Measurements from ENCODE around the gene PHF23. TPM values are rescaled to one million over a fixed set of nuclear protein-coding genes. Genes with fewer than 3 reads are reported as not detected.
A peak's percentile ranks its signal among the peaks of the same experiment; 100 is the strongest.

The PHF23 gene
- total RNA-seq (2014; rRNA removed; shearing (Covaris generic)) = 32.5 and 38.8 TPM in 2 replicates
- polyA plus RNA-seq (2014; cell fraction: nucleus; rRNA removed) = 20.7 and 21.2 TPM in 2 replicates

- DNase-seq (ENCODE audit: extremely low read depth, low read depth) = peak; percentile 99
Measured at GRCh38 chr17:7239091-7240027, at the start of gene PHF23. Gene PHF23 (minus strand): TSS chr17:7239457. CDS start chr17:7239279, 178 bp downstream.

- no peak for DNase-seq (ENCODE audit: extremely low read depth, low read depth)
Measured at GRCh38 chr17:7285679-7286078, 46.4 kb upstream of the PHF23 start.

- DNase-seq (ENCODE audit: extremely low read depth, low read depth) = no peak
Measured at GRCh38 chr17:7284911-7285310, 45.7 kb upstream of the PHF23 start.

- DNase-seq (ENCODE audit: extremely low read depth, low read depth) = no peak
Measured at GRCh38 chr17:7283471-7284216, 44.4 kb upstream of the PHF23 start.

GRCh38 chr17:7282752-7283321 lies 43.6 kb upstream of the PHF23 start:
- DNase-seq (ENCODE audit: extremely low read depth, low read depth) = no peak

- DNase-seq (ENCODE audit: extremely low read depth, low read depth) = no peak
Measured at GRCh38 chr17:7281953-7282751, 42.9 kb upstream of the PHF23 start.

GRCh38 chr17:7281074-7281952 lies 42.1 kb upstream of the PHF23 start, which contains the start of gene SLC2A4:
Gene SLC2A4 (plus strand): TSS chr17:7281718. CDS start chr17:7281935, 217 bp downstream.
- peak; percentile 96 for DNase-seq (ENCODE audit: extremely low read depth, low read depth)

GRCh38 chr17:7280519-7281073 lies 41.3 kb upstream of the PHF23 start:
- DNase-seq (ENCODE audit: extremely low read depth, low read depth) = peak; percentile 81

- no peak for DNase-seq (ENCODE audit: extremely low read depth, low read depth)
Measured at GRCh38 chr17:7279448-7279847, 40.2 kb upstream of the PHF23 start.

GRCh38 chr17:7266784-7267183 lies 27.5 kb upstream of the PHF23 start:
- no peak for DNase-seq (ENCODE audit: extremely low read depth, low read depth)

- no peak for DNase-seq (ENCODE audit: extremely low read depth, low read depth)
Measured at GRCh38 chr17:7263801-7264078, 24.5 kb upstream of the PHF23 start.

GRCh38 chr17:7262935-7263800 lies 23.9 kb upstream of the PHF23 start:
- DNase-seq (ENCODE audit: extremely low read depth, low read depth) = no peak

GRCh38 chr17:7262192-7262934 lies 23.1 kb upstream of the PHF23 start, which contains the start of gene CLDN7:
Gene CLDN7 (minus strand): TSS chr17:7262478. CDS start chr17:7262043, 435 bp downstream.
- no peak for DNase-seq (ENCODE audit: extremely low read depth, low read depth)

GRCh38 chr17:7261379-7262191 lies 22.3 kb upstream of the PHF23 start:
- no peak for DNase-seq (ENCODE audit: extremely low read depth, low read depth)

- no peak for DNase-seq (ENCODE audit: extremely low read depth, low read depth)
Measured at GRCh38 chr17:7260651-7261378, 21.6 kb upstream of the PHF23 start.

- no peak for DNase-seq (ENCODE audit: extremely low read depth, low read depth)
Measured at GRCh38 chr17:7260151-7260550, 20.9 kb upstream of the PHF23 start.
